G401.6 (cell line): ENCODE data around the gene UBTF.

Experiments
- FAIRE-seq: peaks from 2 replicates; lab custom pipeline; 2012; peaks lifted over from hg19 to GRCh38; lab: Jason Lieb, UNC

UBTF gene

GRCh38 chr17:44214896-44215295, 4.6 kb downstream of the UBTF start:
- no peak for FAIRE-seq

DNA sequence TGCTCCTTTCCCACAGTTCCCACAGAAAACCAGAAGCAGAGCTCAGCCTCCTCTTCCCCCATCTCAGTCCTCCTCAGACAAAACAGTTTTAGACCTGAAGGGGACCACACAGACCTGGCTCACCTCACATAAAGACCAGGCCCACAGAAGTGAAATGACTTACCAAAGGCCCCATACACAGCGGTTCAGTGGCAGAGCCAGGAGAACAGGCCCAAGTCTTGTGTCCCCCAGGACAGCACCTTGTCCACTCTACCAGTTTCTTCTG, 5.3 kb downstream of the UBTF start:
- no peak for FAIRE-seq

DNA sequence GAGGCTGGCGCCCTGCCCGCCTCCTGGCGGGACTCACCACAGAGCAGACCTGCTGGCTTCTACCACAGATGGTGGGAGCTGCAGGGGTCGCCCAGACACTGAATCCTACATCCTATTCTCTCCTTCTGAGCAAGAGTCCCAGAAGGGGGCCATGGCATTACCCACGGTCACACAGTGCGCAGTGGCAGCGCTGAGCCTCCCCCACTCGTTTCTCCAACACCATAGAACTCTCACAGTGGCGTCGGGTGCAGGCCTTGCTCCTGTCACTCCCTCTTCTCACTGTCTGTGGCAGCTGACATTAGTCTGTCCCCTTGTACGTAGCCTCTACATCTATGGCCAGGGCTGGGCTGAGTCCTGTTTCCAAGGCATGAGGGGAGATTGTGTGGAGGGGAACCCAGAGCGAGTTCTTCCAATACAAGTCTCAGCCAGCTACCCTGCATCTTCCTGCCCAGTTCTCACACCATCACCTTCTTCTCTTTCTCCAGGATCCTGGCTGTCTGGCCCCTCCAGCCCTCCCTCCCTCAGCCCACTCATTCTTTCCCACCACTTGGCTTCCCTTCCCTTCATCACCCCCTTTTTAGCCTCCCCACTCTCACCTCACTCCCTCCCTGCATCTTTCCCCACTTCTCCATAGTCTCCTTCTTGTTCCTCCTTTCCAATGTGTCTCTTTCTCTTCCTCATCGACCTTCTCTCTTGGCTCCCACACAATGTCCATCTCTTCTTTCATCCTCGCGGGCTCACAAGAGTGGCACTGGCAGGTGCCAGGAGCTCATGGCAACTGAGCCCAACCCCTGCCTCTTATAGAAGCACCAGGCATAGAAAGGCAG, 5.9 kb downstream of the UBTF start:
- FAIRE-seq = no peak

GRCh38 chr17:44212507-44213402, 6.7 kb downstream of the UBTF start:
- FAIRE-seq = no peak

DNA sequence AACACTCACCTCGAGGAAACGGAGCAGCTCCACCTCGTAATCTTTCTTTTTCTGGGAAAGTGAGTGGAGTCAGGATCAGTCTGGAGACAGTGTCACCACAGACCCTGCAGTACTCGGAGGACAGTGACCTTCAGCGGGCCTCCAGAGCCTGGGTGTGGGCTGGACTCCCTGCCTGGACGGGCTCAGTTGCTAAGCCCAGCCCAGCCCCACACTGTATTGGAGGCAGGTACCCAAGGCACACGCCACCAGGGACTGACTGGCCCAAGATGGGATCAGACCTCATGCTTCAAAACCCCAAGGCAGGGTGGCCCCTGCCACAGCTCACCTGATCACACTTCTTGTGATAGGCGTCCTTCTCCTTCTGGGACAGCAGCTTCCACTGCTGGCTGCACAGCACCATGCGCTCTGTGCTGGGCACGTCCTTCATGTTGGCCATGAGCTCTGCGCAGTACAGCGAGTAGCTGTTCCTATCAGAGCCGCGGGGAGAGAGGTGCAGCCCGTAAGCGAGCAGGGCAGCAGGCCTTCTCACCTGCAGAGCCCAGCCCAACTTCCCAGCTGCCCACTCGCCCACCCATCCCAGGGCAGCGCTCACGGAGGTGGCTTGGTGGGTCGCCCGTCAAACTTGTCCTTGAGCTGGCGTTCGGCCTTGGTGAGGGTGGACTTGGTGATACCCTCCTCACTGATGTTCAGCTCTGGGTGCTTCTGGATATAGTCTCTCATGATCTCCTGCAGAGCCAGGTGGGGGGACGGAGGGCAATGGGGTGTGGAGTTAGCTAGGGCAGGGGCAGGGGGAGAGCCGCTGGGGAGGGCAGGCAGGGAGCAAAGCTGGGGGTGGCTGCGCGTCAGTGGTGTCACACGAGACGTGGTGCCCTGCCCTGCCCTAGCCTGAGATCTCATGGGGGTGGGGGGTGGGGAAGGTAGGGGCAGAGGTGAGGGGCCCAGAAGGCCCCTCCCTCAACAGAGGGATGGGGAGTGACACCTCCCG, 7.9 kb downstream of the UBTF start:
- no peak for FAIRE-seq

DNA sequence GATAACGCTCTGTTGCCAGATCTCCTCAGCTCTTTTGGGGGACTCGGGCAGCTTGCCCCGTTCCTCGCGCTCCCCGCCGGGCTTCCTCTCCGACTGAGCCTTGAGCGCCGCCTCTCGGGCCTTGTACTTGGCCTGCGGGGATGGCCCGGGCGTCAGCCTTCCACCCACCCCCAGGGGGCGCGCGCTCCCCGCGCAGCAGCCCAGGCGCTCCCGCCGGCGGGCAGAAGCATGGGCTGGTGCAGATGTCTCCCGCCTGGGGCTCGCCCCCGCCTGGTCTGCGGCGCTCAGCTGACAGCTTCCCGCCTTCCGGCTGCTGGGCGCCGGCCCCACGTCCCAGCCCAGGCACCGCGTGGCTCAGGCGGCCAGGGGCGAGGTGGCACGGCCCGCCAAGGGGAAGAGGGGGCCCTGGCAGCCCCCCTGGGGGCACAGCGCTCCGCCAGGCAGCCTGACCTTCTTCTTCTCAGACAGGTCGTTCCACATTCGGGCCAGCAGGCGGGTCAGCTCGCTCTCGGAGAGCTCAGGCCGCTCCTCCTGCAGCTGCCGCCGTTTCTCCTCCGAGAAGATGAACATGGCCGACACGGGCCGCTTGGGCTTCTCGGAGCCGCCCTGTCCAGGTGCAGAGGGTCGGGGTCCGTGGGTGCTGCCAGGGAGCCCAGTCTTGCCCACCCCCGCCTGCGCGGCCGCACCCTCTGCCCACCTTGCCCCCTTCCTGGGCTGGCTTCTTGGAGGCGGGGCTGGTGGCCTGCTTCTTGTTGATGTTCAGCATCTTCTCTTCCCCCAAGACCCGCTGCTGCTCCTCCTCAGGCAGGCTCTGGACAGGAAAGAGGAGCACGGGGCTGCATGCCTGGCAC, 8.9 kb downstream of the UBTF start:
- no peak for FAIRE-seq

GRCh38 chr17:44209786-44210341, 9.6 kb downstream of the UBTF start:
- FAIRE-seq = no peak

GRCh38 chr17:44207743-44208142, 11.7 kb downstream of the UBTF start:
- no peak for FAIRE-seq

- no peak for FAIRE-seq
These were observed 12.2 kb downstream of the UBTF start for GRCh38 chr17:44207319-44207718.

DNA sequence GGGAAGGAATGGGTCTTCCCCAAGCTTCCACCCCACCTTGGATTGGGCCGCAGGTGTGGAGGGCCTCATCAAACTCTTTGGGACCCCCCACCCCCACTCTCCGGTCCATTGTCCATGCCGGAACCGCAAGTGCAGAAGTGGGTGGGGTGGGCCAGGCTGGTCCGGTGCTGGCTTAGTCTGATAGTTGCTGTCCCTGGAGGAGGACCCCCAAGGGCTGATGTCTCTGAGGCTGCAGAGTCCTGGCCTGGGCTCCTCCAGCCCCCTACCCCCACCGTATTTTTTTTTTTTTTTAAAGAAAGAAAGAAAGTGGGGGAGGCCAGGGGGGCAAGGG, 12.7 kb downstream of the UBTF start:
- FAIRE-seq = no peak

DNA sequence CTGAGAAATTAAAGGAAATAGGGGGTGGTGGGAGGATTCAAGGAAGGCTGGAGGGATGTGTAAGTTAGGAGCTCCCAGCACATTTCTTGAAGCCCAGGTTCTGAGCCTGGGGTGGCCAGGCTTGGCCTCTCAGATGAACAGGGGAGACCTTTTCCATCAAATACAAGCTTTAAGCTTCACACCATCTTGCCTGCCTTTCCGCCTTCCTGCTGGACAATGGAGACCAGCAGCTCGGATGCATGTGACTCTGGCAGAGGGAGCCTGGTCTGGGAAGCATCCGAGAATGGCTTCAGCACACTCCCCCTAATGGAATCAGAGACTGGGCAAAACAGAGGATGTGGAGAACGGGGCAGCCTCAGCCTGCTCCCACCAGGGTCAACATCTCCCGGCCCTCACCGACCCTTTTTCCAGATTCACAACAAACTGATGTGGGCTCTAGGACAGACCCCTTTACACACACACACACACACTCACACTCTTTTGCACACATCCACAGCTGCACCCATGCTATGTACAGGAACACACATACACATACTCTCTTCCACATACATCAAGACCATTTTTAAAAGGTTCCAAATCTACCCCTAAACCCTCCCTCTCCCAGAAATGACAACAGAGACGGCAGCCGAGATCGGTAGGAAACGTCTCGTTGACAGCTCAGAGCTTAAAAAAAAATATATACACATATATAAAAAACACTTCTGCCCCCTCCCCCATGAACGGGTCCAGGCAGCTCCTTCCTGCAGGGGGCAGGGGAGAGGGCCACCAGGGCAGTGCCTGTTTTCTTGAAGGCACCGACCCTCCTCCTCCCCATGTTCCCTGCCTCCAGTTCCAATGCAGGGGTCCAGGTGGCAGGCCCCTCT, 13.3 kb downstream of the UBTF start:
- no peak for FAIRE-seq

DNA sequence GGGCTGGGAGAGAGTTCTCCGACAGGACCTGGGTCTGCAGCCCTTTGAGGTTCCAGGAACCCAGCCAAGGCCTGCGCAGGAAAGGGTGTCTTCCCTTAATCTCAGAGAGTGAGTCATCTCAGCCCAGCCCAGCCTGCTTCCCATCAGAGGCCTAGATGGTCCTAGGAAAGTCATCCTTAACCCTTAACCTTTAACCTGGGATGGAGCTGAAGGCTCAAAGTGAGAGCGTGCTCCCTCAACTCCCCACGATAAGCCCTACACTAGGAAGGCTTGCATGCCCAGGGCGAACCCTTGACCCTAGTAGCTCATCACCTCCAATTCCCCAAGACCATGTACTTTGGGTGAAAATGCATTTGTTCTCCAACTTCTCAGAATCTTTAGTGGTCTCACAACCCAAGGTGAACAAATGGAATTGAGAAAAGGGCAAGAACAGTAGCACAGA, 15.0 kb downstream of the UBTF start:
- FAIRE-seq = no peak

DNA sequence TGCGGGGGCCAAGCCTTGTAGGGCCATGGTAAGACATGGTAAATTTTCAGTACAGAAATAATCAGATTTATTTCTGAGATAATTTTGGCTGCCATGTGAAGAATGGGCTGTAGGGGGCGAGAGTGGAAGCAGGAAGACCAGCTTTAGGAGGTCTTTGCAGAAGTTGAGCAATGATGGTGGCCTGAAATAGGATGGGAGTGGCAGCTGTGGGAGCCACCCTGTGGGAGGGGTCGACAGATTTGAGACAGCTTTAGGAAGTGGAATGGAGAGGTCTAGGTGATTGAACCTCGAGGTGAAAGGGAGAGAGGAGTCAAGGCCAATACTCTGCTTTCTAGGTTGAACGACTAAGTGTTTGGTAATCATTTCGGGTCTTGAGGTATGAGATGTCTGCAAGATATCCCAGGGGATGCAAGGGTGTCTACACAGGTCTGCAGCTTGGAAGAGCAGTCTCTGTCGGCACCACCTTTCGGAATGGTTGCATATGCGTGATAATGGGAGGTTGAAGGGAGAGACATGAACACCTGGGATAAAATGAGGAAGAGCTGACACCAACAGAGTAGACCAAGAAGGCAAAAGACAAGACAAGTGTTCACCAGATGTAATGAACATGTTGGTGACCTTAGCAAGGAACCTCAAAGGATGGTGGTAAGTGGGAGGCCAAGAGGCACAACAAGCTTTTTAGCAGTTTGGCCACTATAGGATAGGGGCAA, 15.6 kb downstream of the UBTF start:
- FAIRE-seq = peak; percentile 96

DNA sequence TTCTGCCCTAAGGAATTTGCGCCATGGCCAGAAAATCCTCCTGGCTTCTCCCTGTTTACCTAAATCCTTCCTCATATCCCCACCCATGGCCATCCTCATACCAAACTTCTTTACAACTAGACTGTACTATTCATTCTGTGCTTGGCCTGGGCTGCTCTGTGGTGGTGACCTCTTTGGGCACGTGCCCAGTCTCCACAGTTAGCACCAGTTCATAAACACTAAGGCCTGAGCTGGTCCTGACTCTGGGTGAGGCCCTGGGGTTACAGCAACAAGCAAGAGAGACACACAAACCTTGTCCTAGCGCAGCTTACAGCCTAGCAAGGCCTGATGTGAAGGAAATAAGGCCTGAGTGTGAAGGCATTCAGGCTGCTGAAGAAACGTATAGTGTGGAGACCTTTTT, 16.7 kb downstream of the UBTF start:
- no peak for FAIRE-seq

- no peak for FAIRE-seq
These were observed 18.9 kb downstream of the UBTF start for GRCh38 chr17:44200478-44201155.

DNA sequence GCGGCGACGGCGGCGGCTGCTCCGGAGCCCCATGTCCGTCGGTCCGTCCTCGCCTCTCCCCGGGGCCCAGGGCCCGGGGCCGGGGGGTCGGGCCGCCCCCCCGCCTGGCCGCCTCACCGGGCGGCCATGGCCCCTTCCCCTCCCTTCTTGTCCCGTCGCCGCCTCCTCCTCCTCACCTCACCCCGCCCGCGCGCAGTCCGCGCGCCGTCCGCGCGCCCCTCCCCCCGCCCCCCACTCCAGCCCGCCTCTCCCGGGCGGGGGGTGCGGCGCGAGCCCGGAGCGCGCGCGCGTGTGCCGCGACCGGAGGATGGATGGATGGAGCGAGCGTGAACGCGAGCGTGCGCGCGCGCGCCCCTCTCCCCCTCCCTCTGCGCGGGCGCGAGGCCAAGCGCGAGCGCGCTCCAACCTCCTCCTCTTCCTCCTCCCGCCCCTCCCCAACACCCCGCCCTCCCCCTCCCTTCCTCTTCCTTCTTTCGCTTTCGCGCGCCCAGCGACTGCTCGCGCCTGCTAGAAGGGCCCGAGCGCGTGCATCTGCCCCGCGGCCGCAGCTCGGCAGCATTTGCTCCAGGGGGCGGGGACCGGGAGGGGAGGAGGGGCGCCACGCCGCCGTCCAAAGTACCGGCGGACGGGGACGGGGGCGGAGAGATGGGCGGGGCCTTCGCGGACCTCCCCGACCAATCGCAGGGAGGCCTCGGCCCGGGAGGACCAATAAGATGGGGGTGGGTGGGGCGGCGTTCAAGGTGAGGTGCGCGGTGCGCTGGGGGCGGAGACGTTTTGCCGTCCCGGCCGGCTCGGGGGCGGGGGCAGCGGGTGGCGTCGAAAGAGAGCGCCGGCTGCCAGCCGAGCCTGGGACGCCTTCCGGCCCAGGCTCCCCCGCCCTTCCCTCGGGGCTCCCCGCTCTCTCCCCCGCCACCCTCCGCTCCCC, 19.7 kb downstream of the UBTF start, which contains the start of gene ATXN7L3:
Gene ATXN7L3, minus strand, starts transcription at position 332 of the 925 bp plus-strand sequence. CDS start 1,814 bp downstream, outside the sequence.
- FAIRE-seq = peak; percentile 34

GRCh38 chr17:44198721-44199552, 20.5 kb downstream of the UBTF start:
- no peak for FAIRE-seq
